ENCODE results near the gene APC2.
"Not testable (repeated sequence)": the region's sequence is repeated elsewhere in the genome, so short reads cannot be mapped to it uniquely, and the experiment has no call there.

Gene APC2

DNA sequence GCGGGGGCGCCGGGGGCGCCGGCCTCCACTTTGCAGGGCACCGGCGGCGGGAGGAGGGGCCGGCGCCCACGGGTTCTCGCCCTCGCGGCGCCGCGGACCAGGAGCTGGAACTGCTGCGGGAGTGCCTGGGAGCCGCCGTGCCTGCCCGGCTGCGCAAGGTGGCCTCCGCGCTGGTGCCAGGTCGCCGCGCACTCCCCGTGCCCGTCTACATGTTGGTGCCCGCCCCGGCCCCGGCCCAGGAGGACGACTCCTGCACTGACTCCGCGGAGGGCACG lies 17.2 kb downstream of the APC2 start:
- no peak for DNase-seq

GRCh38 chr19:1467490-1468273 lies 17.8 kb downstream of the APC2 start:
- no peak for DNase-seq

DNA sequence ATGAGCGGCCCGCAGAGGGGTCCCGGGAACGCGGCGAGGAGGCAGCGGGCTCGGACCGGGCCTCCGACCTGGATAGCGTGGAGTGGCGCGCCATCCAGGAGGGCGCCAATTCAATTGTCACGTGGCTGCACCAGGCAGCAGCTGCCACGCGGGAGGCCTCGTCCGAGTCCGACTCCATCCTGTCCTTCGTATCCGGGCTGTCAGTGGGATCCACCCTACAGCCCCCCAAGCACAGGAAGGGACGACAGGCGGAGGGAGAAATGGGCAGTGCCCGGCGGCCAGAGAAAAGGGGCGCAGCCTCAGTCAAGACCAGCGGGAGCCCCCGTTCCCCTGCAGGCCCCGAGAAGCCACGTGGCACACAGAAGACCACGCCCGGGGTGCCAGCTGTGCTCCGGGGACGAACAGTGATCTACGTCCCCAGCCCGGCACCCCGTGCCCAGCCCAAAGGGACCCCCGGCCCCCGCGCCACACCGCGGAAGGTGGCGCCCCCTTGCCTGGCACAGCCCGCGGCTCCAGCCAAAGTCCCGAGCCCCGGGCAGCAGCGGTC lies 18.4 kb downstream of the APC2 start:
- no peak for DNase-seq

DNA sequence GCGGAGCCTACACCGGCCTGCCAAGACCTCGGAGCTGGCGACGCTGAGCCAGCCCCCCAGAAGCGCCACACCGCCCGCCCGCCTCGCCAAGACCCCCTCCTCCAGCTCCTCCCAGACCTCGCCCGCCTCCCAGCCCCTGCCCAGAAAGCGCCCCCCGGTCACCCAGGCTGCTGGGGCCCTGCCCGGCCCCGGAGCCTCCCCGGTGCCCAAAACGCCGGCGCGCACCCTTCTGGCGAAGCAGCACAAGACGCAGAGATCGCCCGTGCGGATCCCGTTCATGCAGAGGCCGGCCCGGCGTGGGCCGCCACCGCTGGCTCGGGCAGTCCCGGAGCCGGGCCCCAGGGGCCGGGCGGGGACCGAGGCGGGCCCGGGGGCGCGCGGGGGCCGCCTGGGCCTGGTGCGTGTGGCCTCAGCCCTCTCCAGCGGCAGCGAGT lies 18.9 kb downstream of the APC2 start:
- DNase-seq: peak; percentile 63

- DNase-seq: no peak
Observed at GRCh38 chr19:1469255-1470054, 19.5 kb downstream of the APC2 start.

- DNase-seq: no peak
Observed at GRCh38 chr19:1470055-1470304, 20.1 kb downstream of the APC2 start.

GRCh38 chr19:1470305-1471009 lies 20.5 kb downstream of the APC2 start:
- peak; percentile 79 for DNase-seq

DNA sequence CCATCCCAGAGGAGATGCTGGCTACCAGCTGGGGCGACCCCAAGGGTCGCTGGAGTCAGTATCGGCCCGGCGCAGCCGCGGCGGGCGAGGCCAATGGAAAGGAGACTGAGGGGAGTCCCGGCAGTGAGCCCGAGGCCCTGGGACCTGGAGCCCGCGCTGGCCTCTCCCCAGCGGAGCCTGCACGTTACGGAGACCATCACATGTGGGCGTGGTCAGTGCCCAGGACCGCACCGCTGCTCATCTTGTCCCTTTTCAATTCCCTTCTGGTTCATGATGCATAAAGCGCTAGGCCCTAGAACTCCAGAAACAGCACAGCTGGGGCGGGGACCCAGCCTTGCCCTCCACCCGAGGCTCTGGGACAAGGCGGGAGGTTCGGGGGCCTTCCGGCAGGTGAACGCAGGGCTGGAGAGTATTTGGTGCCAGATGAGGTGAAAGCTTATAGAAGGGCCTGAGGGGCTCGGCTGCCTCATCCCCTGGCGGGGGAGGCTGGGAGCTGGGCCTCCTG lies 21.1 kb downstream of the APC2 start:
- no peak for DNase-seq

DNA sequence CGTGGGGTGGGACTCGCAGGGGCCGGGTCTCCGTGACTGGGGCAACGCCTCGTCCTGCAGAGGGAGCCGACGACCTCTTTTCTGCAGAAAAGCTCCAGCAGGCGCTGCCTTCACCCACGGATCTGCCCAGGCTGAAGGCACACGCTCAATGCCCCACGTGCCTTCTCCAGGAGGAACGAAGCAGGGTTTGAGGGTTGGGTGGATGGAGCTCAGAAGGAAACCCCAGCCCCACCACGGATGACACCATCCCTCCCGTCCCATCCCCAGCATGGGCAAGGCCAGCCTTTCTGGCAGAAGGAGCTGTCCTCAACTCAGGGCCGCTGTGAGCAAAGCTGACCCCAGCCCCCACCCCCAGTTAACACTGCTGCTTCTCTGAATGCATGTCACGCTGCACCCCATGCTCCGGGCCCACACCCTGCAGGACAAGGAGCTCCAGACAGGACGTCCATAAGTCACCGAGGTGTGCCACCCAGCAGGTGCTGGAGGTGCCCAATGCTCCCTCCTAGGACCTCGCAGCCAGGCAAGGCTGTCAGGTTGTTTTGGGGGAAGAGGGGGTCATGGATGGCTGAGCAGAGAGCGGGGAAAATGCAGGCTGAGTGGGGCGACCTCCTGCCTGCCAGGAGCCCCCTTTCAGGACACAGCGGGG lies 21.7 kb downstream of the APC2 start:
- no peak for DNase-seq

DNA sequence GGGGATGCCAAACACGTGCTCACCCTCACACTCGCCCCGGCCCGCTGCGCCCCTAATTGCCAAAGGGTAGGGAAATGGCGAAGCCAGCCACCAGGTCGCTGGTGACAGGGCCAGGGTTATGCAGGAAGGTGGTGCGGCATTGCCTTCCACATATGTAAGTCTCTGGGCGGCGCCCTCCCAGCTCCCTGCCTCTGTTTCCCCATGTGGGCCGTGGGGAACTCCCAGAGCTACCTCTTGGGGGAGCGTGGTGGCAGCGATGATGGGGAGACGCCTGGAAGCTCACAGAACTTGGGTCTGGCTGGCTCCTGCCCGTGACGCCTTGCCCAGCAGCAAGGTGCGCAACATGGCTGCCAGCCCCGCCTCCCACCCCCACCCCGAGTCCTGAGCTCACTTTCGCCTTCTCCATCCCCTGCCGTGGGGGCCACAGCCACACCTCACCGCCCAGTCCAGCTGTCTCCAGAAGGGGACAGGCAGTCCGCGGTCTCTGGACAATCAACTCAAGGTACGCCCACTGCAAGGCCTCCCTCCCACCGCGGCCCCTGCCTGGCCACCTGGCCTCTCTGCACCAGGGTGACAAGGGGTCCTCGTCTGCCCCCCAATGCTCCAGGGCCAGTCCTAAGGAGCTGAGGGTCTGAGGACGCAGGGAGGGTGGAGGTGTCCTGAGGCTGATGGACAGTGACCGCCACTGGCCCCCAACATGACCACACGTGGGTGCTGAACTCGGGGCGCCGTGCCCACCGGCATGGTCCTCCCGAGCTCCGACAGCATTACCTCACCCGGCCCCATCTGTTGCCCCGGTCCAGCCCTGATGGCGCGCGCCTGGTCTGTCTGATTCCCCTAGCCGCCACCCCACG lies 22.5 kb downstream of the APC2 start:
- DNase-seq: no peak

DNA sequence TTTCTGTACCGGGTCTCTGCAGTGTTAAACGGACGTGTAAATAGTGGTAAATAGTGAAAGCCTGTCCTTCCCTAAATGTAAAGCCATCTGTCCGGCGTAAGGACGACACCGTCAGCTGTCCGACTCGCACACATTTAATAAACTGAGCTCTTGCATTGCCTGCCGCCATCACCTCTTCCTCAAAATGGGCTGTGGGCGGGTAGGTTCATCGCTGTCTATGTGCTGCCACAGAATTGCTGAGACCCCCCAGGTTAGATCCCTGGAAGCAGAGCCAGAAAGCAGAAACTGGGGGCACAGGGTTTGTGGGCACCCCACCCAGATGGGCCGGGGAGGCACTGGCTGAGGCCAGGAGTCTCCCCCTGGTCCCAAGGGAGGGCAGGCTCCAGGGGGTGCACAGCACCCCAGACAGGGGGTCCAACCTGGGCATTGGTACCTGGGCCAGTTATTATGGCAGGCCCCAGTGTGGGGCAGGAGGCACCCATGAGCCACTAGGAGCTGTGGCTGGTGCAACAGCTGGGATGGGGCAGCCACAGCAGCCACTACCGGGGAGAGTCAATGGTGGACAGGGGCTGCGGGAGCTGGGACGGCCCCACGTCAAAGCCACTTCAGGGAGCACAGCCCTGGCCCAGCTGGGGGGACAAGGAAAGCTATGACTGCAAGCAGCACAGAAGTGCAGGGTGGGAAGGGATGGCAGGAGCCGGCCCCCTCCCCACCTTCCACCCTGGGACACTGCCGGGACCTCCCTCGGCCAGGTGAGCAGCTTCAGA lies 23.3 kb downstream of the APC2 start:
- no peak for DNase-seq

DNA sequence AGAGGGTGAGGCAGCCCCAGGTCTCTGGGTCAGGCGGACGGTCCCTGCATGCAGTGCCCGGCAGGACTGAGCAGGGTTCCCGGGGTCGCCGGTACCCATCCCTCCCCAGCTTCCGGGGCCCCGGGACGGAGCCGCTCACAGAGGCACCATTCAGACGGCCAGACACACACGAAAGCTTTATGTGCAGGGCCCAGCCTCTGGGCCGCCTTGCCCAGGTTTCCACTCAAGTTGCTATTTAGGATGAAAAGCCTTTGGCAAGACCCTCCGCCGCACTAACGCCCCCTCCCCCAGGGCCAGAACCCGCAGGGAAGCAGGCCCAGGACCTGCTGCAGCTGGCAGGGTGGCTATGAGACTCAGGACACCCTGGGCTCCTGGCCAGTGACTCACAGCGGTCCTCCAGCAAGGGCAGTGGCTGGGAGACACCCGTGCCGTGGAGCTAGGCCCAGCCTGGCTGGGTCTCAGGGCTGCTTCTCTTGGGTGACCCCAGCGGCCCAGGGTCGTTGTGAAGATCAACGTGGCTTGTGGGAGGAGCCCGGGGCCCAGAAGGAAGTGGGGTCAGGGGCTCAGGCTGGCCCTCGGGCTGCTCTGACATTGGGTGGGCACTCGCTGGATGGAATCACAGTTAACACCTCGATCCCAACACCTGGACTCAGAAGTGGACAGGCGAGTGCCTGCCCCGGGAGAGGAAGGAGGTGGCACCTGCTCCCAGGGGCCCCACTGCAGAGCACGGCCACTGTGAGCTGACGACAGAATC lies 24.3 kb downstream of the APC2 start:
- no peak for DNase-seq

DNA sequence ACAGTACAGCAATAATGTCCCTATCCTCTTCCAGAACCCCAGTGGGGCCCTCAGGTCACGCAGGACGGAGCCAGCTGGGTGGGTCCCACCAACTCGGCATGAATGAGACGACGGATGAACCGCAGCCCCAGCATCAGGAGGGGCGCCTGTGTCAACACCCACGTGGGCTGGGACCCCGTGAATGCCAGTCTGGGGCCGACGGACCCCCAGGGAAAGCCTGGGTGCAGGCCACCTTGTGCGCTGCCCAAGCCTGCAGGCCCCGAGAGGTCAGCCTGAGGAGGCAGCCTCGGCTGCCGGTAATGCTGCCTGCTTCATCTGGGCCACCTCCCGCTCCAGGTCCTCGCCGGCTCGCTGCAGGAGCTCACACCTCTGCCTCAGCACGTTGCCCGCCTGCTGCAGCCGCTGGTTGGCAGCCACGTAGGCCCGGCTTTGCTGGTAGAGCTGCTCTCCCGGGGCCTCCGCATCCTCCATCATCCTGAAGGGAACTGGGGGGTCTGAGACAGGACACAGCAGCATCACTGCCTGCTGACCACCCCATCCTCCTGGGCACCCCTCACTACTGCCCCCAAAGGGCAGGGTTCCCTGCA lies 24.9 kb downstream of the APC2 start:
- no peak for DNase-seq

DNA sequence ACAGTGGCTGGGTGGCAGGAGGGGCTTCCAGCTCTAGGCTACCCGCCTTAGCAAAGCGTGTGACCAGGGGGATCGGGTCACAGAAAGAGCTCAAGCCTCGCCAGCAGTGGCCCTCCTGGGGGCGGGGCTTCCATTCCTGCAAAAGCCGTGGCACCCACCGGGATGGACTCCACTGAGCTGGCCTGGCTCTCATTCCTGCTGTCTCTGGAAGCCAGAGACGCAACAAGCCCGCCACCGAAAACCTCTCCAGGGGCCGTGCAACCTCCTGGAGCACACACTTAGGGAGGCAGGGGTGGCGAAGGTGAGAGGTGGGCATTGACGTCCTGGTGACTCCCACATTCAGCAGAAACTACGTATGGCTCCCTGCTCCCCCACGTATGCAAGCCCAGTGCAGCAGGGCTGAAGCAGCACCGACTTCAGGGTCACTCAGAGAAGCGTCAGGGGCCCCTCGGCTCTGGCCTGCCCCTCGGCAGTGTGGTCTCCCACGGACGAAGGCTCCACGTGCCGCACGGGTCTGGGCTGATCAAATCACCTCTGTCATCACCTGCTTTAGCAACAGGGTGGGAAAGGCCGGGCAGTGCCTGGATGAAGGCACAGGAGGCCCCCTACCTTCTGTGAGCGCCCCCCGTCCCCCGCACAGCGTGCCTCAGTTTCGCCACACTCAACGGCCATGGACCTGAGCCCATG lies 26.0 kb downstream of the APC2 start:
- no peak for DNase-seq

- not testable (repeated sequence) for DNase-seq
Observed at GRCh38 chr19:1477056-1477455, 27.1 kb downstream of the APC2 start.

GRCh38 chr19:1478934-1479707 lies 29.2 kb downstream of the APC2 start, which contains the start of gene C19orf25:
Gene C19orf25, minus strand, starts transcription at chr19:1479215. Its CDS starts 312 bp downstream, at chr19:1478903.
- DNase-seq: peak; percentile 96

- no peak for DNase-seq
Observed at GRCh38 chr19:1481224-1481892, 31.4 kb downstream of the APC2 start.

DNA sequence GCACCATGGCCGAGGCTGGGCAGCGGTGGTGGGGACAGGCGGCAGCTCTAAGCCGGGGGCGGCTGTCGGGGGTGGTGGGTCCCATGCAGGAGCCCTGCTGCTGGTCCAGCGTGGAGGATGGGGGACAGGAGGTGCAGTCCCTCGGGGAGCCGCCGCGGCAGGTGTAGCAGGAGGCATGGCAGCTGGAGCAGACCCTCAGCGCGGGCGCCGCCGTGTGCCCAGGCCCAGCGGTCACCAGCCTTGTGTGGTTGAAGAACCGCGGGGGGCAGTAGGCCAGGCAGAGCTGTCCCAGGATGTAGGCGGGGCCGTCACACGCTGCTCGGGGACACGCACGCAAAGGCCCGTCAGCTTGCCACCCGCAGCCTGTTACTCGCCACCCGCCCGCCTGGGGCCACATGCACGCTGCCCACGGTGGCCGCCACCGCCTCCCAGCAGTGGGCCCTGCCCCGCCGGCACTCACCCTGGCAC lies 32.0 kb downstream of the APC2 start:
- no peak for DNase-seq

Measured in activated CD4-positive, alpha-beta T cell treated with anti-CD3 and anti-CD28 coated beads for 48 hours (primary cell).